ENCODE measurements around the gene RAPGEF4. TPM values are rescaled to one million over a fixed set of nuclear protein-coding genes. Genes with fewer than 3 reads are reported as not detected.

RAPGEF4 gene
- total RNA-seq, 1 experiment from 2014 or later: not detected

DNA sequence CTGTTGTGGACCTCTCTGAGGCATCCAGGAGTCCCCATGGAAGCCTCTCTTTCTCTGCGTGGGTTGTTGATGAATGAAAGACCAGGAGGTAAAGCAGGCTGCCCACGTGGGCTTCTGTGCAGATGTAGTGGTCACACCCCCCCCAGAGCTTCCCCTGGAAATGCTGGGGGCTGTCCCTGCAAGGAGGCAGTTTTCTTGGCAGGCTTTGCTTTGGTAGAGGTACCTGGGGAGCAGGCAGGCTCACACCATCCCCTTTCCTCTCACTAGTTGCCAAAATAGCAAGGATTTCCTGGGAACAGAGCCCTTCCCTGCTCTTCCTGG, 242.4 kb downstream of the RAPGEF4 start:
- ChIA-PET POLR2A (no interaction called here), CTCF (no interaction called here)
- no peak for DNase-seq (ENCODE audit: unreplicated experiment)
- Mint-ChIP-seq H3K9me3 (ENCODE audit: unreplicated experiment) (no peaks in the 10 kb centered on the region), H3K4me1 (ENCODE audit: insufficient read depth, unreplicated experiment) (peaks cover 6% of the 10 kb centered on the region), H3K27me3 (ENCODE audit: insufficient read depth, unreplicated experiment) (peaks cover 37% of the 10 kb centered on the region), H3K4me3 (ENCODE audit: unreplicated experiment) (no peak overlapping the region), H3K27ac (ENCODE audit: low read depth, unreplicated experiment) (no peak overlapping the region), H3K36me3 (ENCODE audit: insufficient read depth, unreplicated experiment) (no peaks in the 10 kb centered on the region)
- intact Hi-C loops (cut with micrococcal nuclease): no loop called here
- no TSS peak for BruUV-seq (replicated peaks)
- TF ChIP-seq, protein P1, sequence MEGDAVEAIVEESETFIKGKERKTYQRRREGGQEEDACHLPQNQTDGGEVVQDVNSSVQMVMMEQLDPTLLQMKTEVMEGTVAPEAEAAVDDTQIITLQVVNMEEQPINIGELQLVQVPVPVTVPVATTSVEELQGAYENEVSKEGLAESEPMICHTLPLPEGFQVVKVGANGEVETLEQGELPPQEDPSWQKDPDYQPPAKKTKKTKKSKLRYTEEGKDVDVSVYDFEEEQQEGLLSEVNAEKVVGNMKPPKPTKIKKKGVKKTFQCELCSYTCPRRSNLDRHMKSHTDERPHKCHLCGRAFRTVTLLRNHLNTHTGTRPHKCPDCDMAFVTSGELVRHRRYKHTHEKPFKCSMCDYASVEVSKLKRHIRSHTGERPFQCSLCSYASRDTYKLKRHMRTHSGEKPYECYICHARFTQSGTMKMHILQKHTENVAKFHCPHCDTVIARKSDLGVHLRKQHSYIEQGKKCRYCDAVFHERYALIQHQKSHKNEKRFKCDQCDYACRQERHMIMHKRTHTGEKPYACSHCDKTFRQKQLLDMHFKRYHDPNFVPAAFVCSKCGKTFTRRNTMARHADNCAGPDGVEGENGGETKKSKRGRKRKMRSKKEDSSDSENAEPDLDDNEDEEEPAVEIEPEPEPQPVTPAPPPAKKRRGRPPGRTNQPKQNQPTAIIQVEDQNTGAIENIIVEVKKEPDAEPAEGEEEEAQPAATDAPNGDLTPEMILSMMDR (IDR thresholded peaks at IDR 0.05; ENCODE audit: unreplicated experiment): no peak

DNA sequence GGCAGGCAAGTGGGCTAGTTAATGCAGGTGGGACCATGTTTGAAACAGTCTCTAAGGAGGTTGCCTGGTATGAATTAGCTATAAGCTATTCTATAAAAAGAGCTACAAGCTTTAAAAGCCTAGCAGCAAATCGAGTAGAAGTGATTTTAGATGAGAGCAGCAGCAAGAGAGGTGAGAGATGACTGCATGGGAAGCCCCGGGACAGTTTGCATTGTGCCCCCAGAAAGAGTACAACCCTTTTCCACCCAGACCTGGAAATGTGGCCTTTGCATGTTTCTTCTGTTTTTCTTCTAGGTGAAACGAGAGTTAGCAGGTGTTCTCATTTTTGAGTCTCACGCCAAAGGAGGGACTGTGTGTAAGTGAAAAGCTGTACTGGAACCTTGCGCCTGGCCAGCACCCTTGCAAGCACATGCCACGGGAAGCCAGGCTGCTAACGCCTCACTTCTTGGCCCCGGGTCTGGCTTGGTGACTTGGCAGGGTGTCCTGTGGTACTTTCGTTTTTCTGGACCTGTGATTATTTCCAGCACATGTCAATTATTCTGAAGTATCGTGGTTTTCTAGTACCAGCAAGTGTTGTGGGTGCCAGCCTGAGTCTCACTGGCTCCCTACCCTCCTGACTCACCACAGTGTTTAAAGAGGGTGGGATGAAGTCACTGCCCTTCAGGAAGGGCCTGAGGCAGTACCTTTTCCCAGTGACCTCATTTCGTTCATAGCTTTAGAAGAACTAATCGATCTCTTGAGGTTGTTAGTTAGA, 249.7 kb downstream of the RAPGEF4 start:
- Mint-ChIP-seq H3K27me3 (ENCODE audit: insufficient read depth, unreplicated experiment) (peaks cover 5% of the 10 kb centered on the region), H3K36me3 (ENCODE audit: insufficient read depth, unreplicated experiment) (no peaks in the 10 kb centered on the region), H3K9me3 (ENCODE audit: unreplicated experiment) (no peaks in the 10 kb centered on the region), H3K27ac (ENCODE audit: low read depth, unreplicated experiment) (peak overlapping the region; percentile 64), H3K4me1 (ENCODE audit: insufficient read depth, unreplicated experiment) (peaks cover 13% of the 10 kb centered on the region), H3K4me3 (ENCODE audit: unreplicated experiment) (peak overlapping the region; percentile 65)
- POLR2A ChIA-PET: interaction anchor here (0.5 to 1.6 kb wide), 7 partner anchors 10 to 501 kb away, joined by 3 to 8 read pairs (median 3); no protein-coding TSS in a partner anchor
- intact Hi-C loops (cut with micrococcal nuclease): no loop called here
- CTCF ChIA-PET: interaction anchor here (0.5 to 2.9 kb wide), 8 partner anchors 10 to 418 kb away, joined by 3 to 21 read pairs (median 4); no protein-coding TSS in a partner anchor
- DNase-seq (ENCODE audit: unreplicated experiment): peak; percentile 83
- TF ChIP-seq, protein P1 (IDR thresholded peaks at IDR 0.05; ENCODE audit: unreplicated experiment): no peak
- no TSS peak for BruUV-seq (replicated peaks)

GRCh38 chr2:172986040-172986439, 250.4 kb downstream of the RAPGEF4 start:
- ChIA-PET POLR2A (interaction anchor here (0.5 to 1.6 kb wide), 4 partner anchors 10 to 155 kb away, joined by 3 to 8 read pairs (median 4); no protein-coding TSS in a partner anchor), CTCF (interaction anchor here (1.3 to 2.9 kb wide), 4 partner anchors 10 to 55 kb away, joined by 3 to 21 read pairs (median 3); no protein-coding TSS in a partner anchor)
- H3K4me1 Mint-ChIP-seq (ENCODE audit: insufficient read depth, unreplicated experiment): peaks cover 13% of the 10 kb centered on the region
- H3K4me3 Mint-ChIP-seq (ENCODE audit: unreplicated experiment): peak overlapping the region; percentile 65
- no peaks in the 10 kb centered on the region for H3K27me3 Mint-ChIP-seq (ENCODE audit: insufficient read depth, unreplicated experiment)
- H3K9me3 Mint-ChIP-seq (ENCODE audit: unreplicated experiment): no peaks in the 10 kb centered on the region
- DNase-seq (ENCODE audit: unreplicated experiment): no peak
- H3K36me3 Mint-ChIP-seq (ENCODE audit: insufficient read depth, unreplicated experiment): no peaks in the 10 kb centered on the region
- no peak overlapping the region for H3K27ac Mint-ChIP-seq (ENCODE audit: low read depth, unreplicated experiment)
- TF ChIP-seq, protein P1 (IDR thresholded peaks at IDR 0.05; ENCODE audit: unreplicated experiment): no peak
- BruUV-seq (replicated peaks): no TSS peak
- intact Hi-C loops (cut with micrococcal nuclease): no loop called here

DNA sequence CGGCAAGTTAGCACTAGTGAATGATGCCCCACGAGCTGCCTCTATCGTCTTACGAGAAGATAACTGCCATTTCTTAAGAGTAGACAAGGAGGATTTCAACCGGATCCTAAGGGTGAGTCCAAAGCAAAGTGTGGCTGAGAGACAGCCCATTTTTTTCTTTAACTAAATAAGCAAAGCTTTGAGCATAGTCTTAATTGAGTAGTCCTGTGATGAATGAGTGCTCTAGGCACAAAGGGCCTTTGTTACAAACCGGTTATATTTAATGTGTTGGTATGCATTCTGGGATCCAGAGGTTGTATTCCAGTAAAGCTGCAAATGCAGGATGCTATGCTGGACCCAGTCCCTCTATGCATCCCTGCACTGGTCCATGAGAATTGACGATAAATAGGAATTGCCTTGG, 253.1 kb downstream of the RAPGEF4 start:
- intact Hi-C loops (cut with micrococcal nuclease): no loop called here
- Mint-ChIP-seq H3K27me3 (ENCODE audit: insufficient read depth, unreplicated experiment) (no peaks in the 10 kb centered on the region), H3K27ac (ENCODE audit: low read depth, unreplicated experiment) (no peak overlapping the region), H3K4me1 (ENCODE audit: insufficient read depth, unreplicated experiment) (peaks cover 13% of the 10 kb centered on the region), H3K9me3 (ENCODE audit: unreplicated experiment) (no peaks in the 10 kb centered on the region), H3K36me3 (ENCODE audit: insufficient read depth, unreplicated experiment) (no peaks in the 10 kb centered on the region), H3K4me3 (ENCODE audit: unreplicated experiment) (no peak overlapping the region)
- POLR2A ChIA-PET: no interaction called here
- BruUV-seq (replicated peaks): no TSS peak
- TF ChIP-seq, protein P1 (IDR thresholded peaks at IDR 0.05; ENCODE audit: unreplicated experiment): no peak
- DNase-seq (ENCODE audit: unreplicated experiment): no peak
- CTCF ChIA-PET: no interaction called here

Measured in MCF 10A (cell line).